Neuronal stem cell (in vitro differentiated cells): ENCODE data around the gene PAXX.

Experiments used
- DNase-seq: peaks from one replicate; pipeline ENCODE4 v3.0.0-alpha.2; 2013; ENCODE audit warnings: low spot score
- H2AFZ ChIP-seq: one replicate; pipeline ENCODE4 v1.6.1; 2013; ENCODE audit warnings: mild to moderate bottlenecking, low read length, inconsistent platforms
- H2AK5ac ChIP-seq: 2 replicates; pipeline ENCODE4 v1.6.1; 2013; ENCODE audit warnings: low read depth, mild to moderate bottlenecking, inconsistent platforms, low read length, moderate library complexity, mixed read lengths
- H2BK120ac ChIP-seq: 2 replicates; pipeline ENCODE4 v1.6.1; 2013; ENCODE audit warnings: low read depth, mild to moderate bottlenecking, inconsistent platforms, low read length, moderate library complexity, mixed read lengths
- H2BK12ac ChIP-seq: one replicate; pipeline ENCODE4 v1.6.1; 2013; ENCODE audit warnings: low read length, inconsistent platforms
- H2BK15ac ChIP-seq: 2 replicates; pipeline ENCODE4 v1.6.1; 2013; ENCODE audit warnings: mild to moderate bottlenecking, low read length, inconsistent platforms, mixed read lengths
- H2BK5ac ChIP-seq: one replicate; pipeline ENCODE4 v1.6.1; 2013; ENCODE audit warnings: inconsistent platforms, mild to moderate bottlenecking, low read length, moderate library complexity
- H3K14ac ChIP-seq: one replicate; pipeline ENCODE4 v1.6.1; 2013; ENCODE audit warnings: low read length, inconsistent platforms
- H3K18ac ChIP-seq: 2 replicates; pipeline ENCODE4 v1.6.1; 2013; ENCODE audit warnings: low read length, inconsistent platforms
- H3K23ac ChIP-seq: 2 replicates; pipeline ENCODE4 v1.6.1; 2013; ENCODE audit warnings: low read depth, mild to moderate bottlenecking, mixed read lengths, low read length, inconsistent platforms; ENCODE audit not compliant: poor library complexity
- H3K27ac ChIP-seq: replicated peaks from 3 replicates; pipeline ENCODE4 v1.5.1; 2013; ENCODE audit warnings: low read length, inconsistent platforms
- H3K27me3 ChIP-seq, 3 experiments: 2 replicates each; pipeline ENCODE4 v1.6.1; 2013; ENCODE audit warnings: low read length in 3 of 3, mild to moderate bottlenecking in 2 of 3, inconsistent platforms in 1 of 3, low read depth in 1 of 3, mixed read lengths in 1 of 3, moderate library complexity in 1 of 3; ENCODE audit not compliant: control insufficient read depth in 3 of 3, insufficient read depth in 3 of 3
- H3K36me3 ChIP-seq, 2 donors: replicated peaks in 1 of 2; 2 replicates each; pipeline ENCODE4 v1.6.1; 2013; ENCODE audit warnings: low read length in 2 of 2; ENCODE audit not compliant: control insufficient read depth in 2 of 2, insufficient read depth in 2 of 2
- H3K4ac ChIP-seq: 2 replicates; pipeline ENCODE4 v1.6.1; 2013; ENCODE audit warnings: inconsistent platforms, mild to moderate bottlenecking, low read length, moderate library complexity
- H3K4me1 ChIP-seq, 2 donors: 1 replicate in 1 of 2; 2 replicates in 1 of 2; pipeline ENCODE4 v1.6.1; 2013; ENCODE audit warnings: low read length in 2 of 2, low read depth in 1 of 2; ENCODE audit not compliant: control insufficient read depth in 2 of 2, insufficient read depth in 1 of 2
- H3K4me2 ChIP-seq: one replicate; pipeline ENCODE4 v1.6.1; 2013; ENCODE audit warnings: mild to moderate bottlenecking, low read length, inconsistent platforms; ENCODE audit not compliant: insufficient read depth, poor library complexity, severe bottlenecking
- H3K4me3 ChIP-seq, 2 donors: 2 replicates each; pipeline ENCODE4 v1.5.1; 2013; ENCODE audit warnings: low read length in 2 of 2, mild to moderate bottlenecking in 2 of 2, inconsistent platforms in 1 of 2, moderate library complexity in 1 of 2
- H3K79me1 ChIP-seq: one replicate; pipeline ENCODE4 v1.6.1; 2013; ENCODE audit warnings: low read depth, mild to moderate bottlenecking, inconsistent platforms, low read length, moderate library complexity
- H3K9ac ChIP-seq: one replicate; pipeline ENCODE4 v1.6.1; 2013; ENCODE audit warnings: mild to moderate bottlenecking, low read depth, low read length, inconsistent platforms; ENCODE audit not compliant: poor library complexity
- H3K9me3 ChIP-seq, 2 donors: replicated peaks in 1 of 2; 2 replicates each; pipeline versions ENCODE3 to v1.6.1; 2013; ENCODE audit warnings: low read length in 2 of 2, mild to moderate bottlenecking in 2 of 2, inconsistent platforms in 1 of 2, low read depth in 1 of 2, mixed read lengths in 1 of 2, moderate library complexity in 1 of 2; ENCODE audit not compliant: control insufficient read depth in 2 of 2, insufficient read depth in 1 of 2
- H4K8ac ChIP-seq: one replicate; pipeline ENCODE4 v1.6.1; 2013; ENCODE audit warnings: low read depth, mild to moderate bottlenecking, inconsistent platforms, low read length, moderate library complexity
- H4K91ac ChIP-seq: one replicate; pipeline ENCODE4 v1.6.1; 2013; ENCODE audit warnings: low read length, low read depth, mild to moderate bottlenecking, inconsistent platforms; ENCODE audit not compliant: poor library complexity
- WGBS, 2 donors: extraction: QIAGEN DNeasy Blood & Tissue Kit; methylation state at CpG; one replicate each; pipeline ENCODE4 v1.1.7; 2013; ENCODE audit warnings: missing lambda C conversion rate in 2 of 2, mixed read lengths in 1 of 2; ENCODE audit not compliant: insufficient read length in 2 of 2, insufficient replicate concordance in 1 of 2; ENCODE audit errors: extremely low coverage in 2 of 2; 5-methylcytosine and 5-hydroxymethylcytosine counted together

The PAXX gene

GRCh38 chr9:137006116-137007003, 14.1 kb downstream of the PAXX start:
- Histone ChIP-seq H3K9me3 (peaks cover 2 to 3% of the 10 kb centered on the region in 2 donors), H3K9ac (no peak overlapping the region), H2BK120ac (no peak overlapping the region), H2BK12ac (no peak overlapping the region), H2AK5ac (peak overlapping the region; percentile 3), H3K36me3 (peaks cover 5 to 10% of the 10 kb centered on the region in 2 donors), H3K23ac (peak overlapping the region; percentile 17), H3K79me1 (no peaks in the 10 kb centered on the region), H3K4me3 (peak overlapping the region in 1 of 2 donors; percentile 4), H4K91ac (no peak overlapping the region), H4K8ac (no peak overlapping the region), H3K4me1 (peaks cover 0 to 8% of the 10 kb centered on the region in 2 donors), H2BK5ac (peak overlapping the region; percentile 53), H3K4me2 (no peak overlapping the region), H2AFZ (no peak overlapping the region), H3K14ac (peak overlapping the region; percentile 63), H3K27me3 (no peaks in the 10 kb centered on the region), H3K27ac (peak overlapping the region; percentile 20), H3K4ac (no peak overlapping the region), H2BK15ac (peak overlapping the region; percentile 49), H3K18ac (peak overlapping the region; percentile 7)
- WGBS, 2 donors: no CpG with 5 or more reads among the region's 24 CpGs
- no peak for DNase-seq

- peak overlapping the region; percentile 48 for H3K18ac ChIP-seq
- H2BK15ac ChIP-seq: peak overlapping the region; percentile 49
- no peak overlapping the region for H3K4me3 ChIP-seq
- peak overlapping the region; percentile 3 for H2AK5ac ChIP-seq
- no peak overlapping the region for H3K4me2 ChIP-seq
- H3K9me3 ChIP-seq: peaks cover 2 to 3% of the 10 kb centered on the region in 2 donors
- H3K14ac ChIP-seq: no peak overlapping the region
- DNase-seq: no peak
- H2BK120ac ChIP-seq: no peak overlapping the region
- H2BK12ac ChIP-seq: no peak overlapping the region
- H3K79me1 ChIP-seq: no peaks in the 10 kb centered on the region
- no CpG with 5 or more reads among the region's 30 CpGs for WGBS, 2 donors
- H2AFZ ChIP-seq: no peak overlapping the region
- peaks cover 0 to 8% of the 10 kb centered on the region in 2 donors for H3K4me1 ChIP-seq
- H2BK5ac ChIP-seq: peak overlapping the region; percentile 53
- no peak overlapping the region for H3K23ac ChIP-seq
- H4K8ac ChIP-seq: peak overlapping the region; percentile 43
- no peak overlapping the region for H3K27ac ChIP-seq
- peaks cover 7 to 10% of the 10 kb centered on the region in 2 donors for H3K36me3 ChIP-seq
- H3K9ac ChIP-seq: no peak overlapping the region
- no peak overlapping the region for H4K91ac ChIP-seq
- no peak overlapping the region for H3K4ac ChIP-seq
- H3K27me3 ChIP-seq: no peaks in the 10 kb centered on the region
Measured at GRCh38 chr9:137007108-137007815, 15.0 kb downstream of the PAXX start.

- no CpG with 5 or more reads among the region's 13 CpGs for WGBS, 2 donors
- Histone ChIP-seq H3K36me3 (peaks cover 8 to 10% of the 10 kb centered on the region in 2 donors), H2BK15ac (no peak overlapping the region), H3K4me3 (no peak overlapping the region), H3K14ac (no peak overlapping the region), H3K9me3 (peaks cover 2 to 3% of the 10 kb centered on the region in 2 donors), H3K18ac (peak overlapping the region; percentile 48), H3K9ac (no peak overlapping the region), H3K4me2 (no peak overlapping the region), H3K23ac (no peak overlapping the region), H3K27ac (no peak overlapping the region), H4K91ac (no peak overlapping the region), H3K27me3 (no peaks in the 10 kb centered on the region), H2BK5ac (peak overlapping the region; percentile 53), H3K4me1 (peaks cover 0 to 8% of the 10 kb centered on the region in 2 donors), H2AK5ac (no peak overlapping the region), H2AFZ (no peak overlapping the region), H3K79me1 (no peaks in the 10 kb centered on the region), H2BK120ac (no peak overlapping the region), H3K4ac (no peak overlapping the region), H2BK12ac (no peak overlapping the region), H4K8ac (peak overlapping the region; percentile 43)
- no peak for DNase-seq
Measured at GRCh38 chr9:137007816-137008270, 15.6 kb downstream of the PAXX start.

- Histone ChIP-seq H3K4me3 (no peak overlapping the region), H2AFZ (no peak overlapping the region), H2BK12ac (no peak overlapping the region), H3K27ac (no peak overlapping the region), H3K27me3 (no peaks in the 10 kb centered on the region), H3K9ac (no peak overlapping the region), H3K79me1 (no peaks in the 10 kb centered on the region), H4K91ac (no peak overlapping the region), H3K4me1 (peaks cover 0 to 8% of the 10 kb centered on the region in 2 donors), H2BK15ac (no peak overlapping the region), H3K18ac (peak overlapping the region; percentile 48), H2BK120ac (no peak overlapping the region), H3K14ac (no peak overlapping the region), H3K4me2 (no peak overlapping the region), H3K36me3 (peaks cover 8 to 10% of the 10 kb centered on the region in 2 donors), H3K4ac (no peak overlapping the region), H3K23ac (no peak overlapping the region), H3K9me3 (peaks cover 2 to 3% of the 10 kb centered on the region in 2 donors), H4K8ac (no peak overlapping the region), H2BK5ac (peak overlapping the region; percentile 53), H2AK5ac (no peak overlapping the region)
- no peak for DNase-seq
- no CpG with 5 or more reads among the region's 22 CpGs for WGBS, 2 donors
Measured at GRCh38 chr9:137008312-137008711, 16.1 kb downstream of the PAXX start.
